Astrocyte (in vitro differentiated cells and primary cell): ENCODE measurements around the gene CD59. TPM values are rescaled to one million over a fixed set of nuclear protein-coding genes. Genes with fewer than 3 reads are reported as not detected.

Source experiments
- DNase-seq: peaks from one replicate; pipeline ENCODE4 v3.0.0-alpha.2; 2010; ENCODE audit warnings: low read depth
- FAIRE-seq: peaks from 2 replicates; lab custom pipeline; 2011; peaks lifted over from hg19 to GRCh38; lab: Jason Lieb, UNC
- H2AFZ ChIP-seq: 2 replicates; pipeline ENCODE4 v1.6.0; 2012; ENCODE audit warnings: low read depth, low read length, inconsistent platforms
- H3K27ac ChIP-seq: 2 replicates; pipeline ENCODE4 v1.5.1; 2011; ENCODE audit warnings: low read depth, low read length, inconsistent platforms
- H3K27me3 ChIP-seq: 2 replicates; pipeline ENCODE4 v1.6.0; 2011; ENCODE audit warnings: low read length, inconsistent platforms; ENCODE audit not compliant: insufficient read depth
- H3K36me3 ChIP-seq: 2 replicates; pipeline ENCODE4 v1.5.1; 2011; ENCODE audit warnings: low read length, inconsistent platforms; ENCODE audit not compliant: insufficient read depth
- H3K4me1 ChIP-seq: 2 replicates; pipeline ENCODE4 v1.5.1; 2011; ENCODE audit warnings: low read length, inconsistent platforms; ENCODE audit not compliant: insufficient read depth
- H3K4me2 ChIP-seq: 2 replicates; pipeline ENCODE4 v1.6.0; 2012; ENCODE audit warnings: low read length, inconsistent platforms
- H3K4me3 ChIP-seq: 2 replicates; pipeline ENCODE4 v1.5.1; 2011; ENCODE audit warnings: low read depth, mild to moderate bottlenecking, low read length, inconsistent platforms; ENCODE audit not compliant: insufficient read depth
- H3K79me2 ChIP-seq: 2 replicates; pipeline ENCODE4 v1.6.0; 2012; ENCODE audit warnings: mild to moderate bottlenecking, low read length, inconsistent platforms; ENCODE audit not compliant: insufficient read depth
- H3K9ac ChIP-seq: 2 replicates; pipeline ENCODE4 v1.6.0; 2012; ENCODE audit warnings: mild to moderate bottlenecking, low read length, inconsistent platforms
- H3K9me3 ChIP-seq: 2 replicates; pipeline ENCODE4 v1.5.1; 2012; ENCODE audit warnings: low read depth, mild to moderate bottlenecking, low read length, inconsistent platforms; ENCODE audit not compliant: insufficient read depth
- H4K20me1 ChIP-seq: 2 replicates; pipeline ENCODE4 v1.6.0; 2012; ENCODE audit warnings: low read length, inconsistent platforms; ENCODE audit not compliant: insufficient read depth
- H3K27ac Mint-ChIP-seq: one replicate; pipeline ENCODE4 v1.8.0; 2021; ENCODE audit warnings: mild to moderate bottlenecking, mixed read lengths; ENCODE audit not compliant: unreplicated experiment
- H3K27me3 Mint-ChIP-seq: one replicate; pipeline ENCODE4 v1.8.0; 2021; ENCODE audit warnings: low read depth, mixed read lengths; ENCODE audit not compliant: unreplicated experiment
- H3K36me3 Mint-ChIP-seq: one replicate; pipeline ENCODE4 v1.8.0; 2021; ENCODE audit warnings: low read depth, mixed read lengths; ENCODE audit not compliant: unreplicated experiment
- H3K4me1 Mint-ChIP-seq: one replicate; pipeline ENCODE4 v1.8.0; 2021; ENCODE audit warnings: low read depth, mixed read lengths; ENCODE audit not compliant: unreplicated experiment
- H3K4me3 Mint-ChIP-seq: one replicate; pipeline ENCODE4 v1.8.0; 2021; ENCODE audit warnings: mild to moderate bottlenecking, moderate library complexity, mixed read lengths; ENCODE audit not compliant: unreplicated experiment
- H3K9me3 Mint-ChIP-seq: one replicate; pipeline ENCODE4 v1.8.0; 2021; ENCODE audit warnings: mild to moderate bottlenecking, mixed read lengths; ENCODE audit not compliant: unreplicated experiment
- EZH2 ChIP-seq: IDR thresholded peaks from 2 replicates; pipeline ENCODE4 v1.6.1; 2012; ENCODE audit warnings: mild to moderate bottlenecking, low read length, inconsistent platforms; ENCODE audit not compliant: insufficient read depth
- total RNA-seq: library from RNA; stranded (reverse); gene quantifications from 2 replicates; pipeline ENCODE4 v1.2.1, GENCODE V29; 2021
- TF ChIP-seq, protein P1 (sequence below): IDR thresholded peaks from 2 replicates; pipeline ENCODE4 v1.5.1; 2011; ENCODE audit warnings: low read depth, mild to moderate bottlenecking, inconsistent platforms, low read length, moderate library complexity; ENCODE audit not compliant: insufficient read depth

CD59 gene
- total RNA-seq, 1 donor from 2014 or later = 587 TPM

DNA sequence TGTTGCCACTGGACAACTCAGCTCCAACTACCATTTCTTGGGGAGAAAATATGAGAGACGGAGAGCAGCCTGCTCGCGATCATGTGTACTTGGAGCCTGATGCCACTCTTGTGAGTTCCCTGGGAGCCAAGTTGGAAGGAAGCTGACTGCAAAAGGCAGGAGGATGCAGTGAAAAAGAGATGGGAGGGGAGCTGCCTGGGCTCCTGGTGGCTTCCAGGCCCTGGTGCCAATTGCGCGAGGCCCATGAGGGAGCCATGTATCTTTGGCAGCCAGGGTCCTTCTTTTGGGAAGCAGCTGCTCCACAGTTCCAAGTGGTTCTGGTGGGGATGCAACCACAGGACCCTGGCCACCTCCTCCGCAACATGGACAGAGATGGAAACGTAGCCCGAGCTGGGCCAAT is 46.7 kb downstream of the CD59 start:
- Mint-ChIP-seq H3K27ac (peak overlapping the region; percentile 99), H3K27me3 (no peaks in the 10 kb centered on the region), H3K4me3 (no peak overlapping the region), H3K9me3 (no peaks in the 10 kb centered on the region), H3K4me1 (peaks cover 45% of the 10 kb centered on the region), H3K36me3 (peaks cover 1% of the 10 kb centered on the region)
- H3K4me3 ChIP-seq = no peak overlapping the region
- peak overlapping the region; percentile 71 for H3K9ac ChIP-seq
- H3K36me3 ChIP-seq = no peaks in the 10 kb centered on the region
- H3K4me2 ChIP-seq = peak overlapping the region; percentile 41
- H3K79me2 ChIP-seq = no peaks in the 10 kb centered on the region
- TF ChIP-seq, protein P1, sequence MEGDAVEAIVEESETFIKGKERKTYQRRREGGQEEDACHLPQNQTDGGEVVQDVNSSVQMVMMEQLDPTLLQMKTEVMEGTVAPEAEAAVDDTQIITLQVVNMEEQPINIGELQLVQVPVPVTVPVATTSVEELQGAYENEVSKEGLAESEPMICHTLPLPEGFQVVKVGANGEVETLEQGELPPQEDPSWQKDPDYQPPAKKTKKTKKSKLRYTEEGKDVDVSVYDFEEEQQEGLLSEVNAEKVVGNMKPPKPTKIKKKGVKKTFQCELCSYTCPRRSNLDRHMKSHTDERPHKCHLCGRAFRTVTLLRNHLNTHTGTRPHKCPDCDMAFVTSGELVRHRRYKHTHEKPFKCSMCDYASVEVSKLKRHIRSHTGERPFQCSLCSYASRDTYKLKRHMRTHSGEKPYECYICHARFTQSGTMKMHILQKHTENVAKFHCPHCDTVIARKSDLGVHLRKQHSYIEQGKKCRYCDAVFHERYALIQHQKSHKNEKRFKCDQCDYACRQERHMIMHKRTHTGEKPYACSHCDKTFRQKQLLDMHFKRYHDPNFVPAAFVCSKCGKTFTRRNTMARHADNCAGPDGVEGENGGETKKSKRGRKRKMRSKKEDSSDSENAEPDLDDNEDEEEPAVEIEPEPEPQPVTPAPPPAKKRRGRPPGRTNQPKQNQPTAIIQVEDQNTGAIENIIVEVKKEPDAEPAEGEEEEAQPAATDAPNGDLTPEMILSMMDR = no peak
- TF ChIP-seq EZH2 = no peak
- H3K9me3 ChIP-seq = no peaks in the 10 kb centered on the region
- H3K27me3 ChIP-seq = no peaks in the 10 kb centered on the region
- FAIRE-seq = no peak
- H3K27ac ChIP-seq = peak overlapping the region; percentile 100
- no peak for DNase-seq
- peaks cover 51% of the 10 kb centered on the region for H3K4me1 ChIP-seq
- H2AFZ ChIP-seq = no peak overlapping the region
- no peaks in the 10 kb centered on the region for H4K20me1 ChIP-seq

DNA sequence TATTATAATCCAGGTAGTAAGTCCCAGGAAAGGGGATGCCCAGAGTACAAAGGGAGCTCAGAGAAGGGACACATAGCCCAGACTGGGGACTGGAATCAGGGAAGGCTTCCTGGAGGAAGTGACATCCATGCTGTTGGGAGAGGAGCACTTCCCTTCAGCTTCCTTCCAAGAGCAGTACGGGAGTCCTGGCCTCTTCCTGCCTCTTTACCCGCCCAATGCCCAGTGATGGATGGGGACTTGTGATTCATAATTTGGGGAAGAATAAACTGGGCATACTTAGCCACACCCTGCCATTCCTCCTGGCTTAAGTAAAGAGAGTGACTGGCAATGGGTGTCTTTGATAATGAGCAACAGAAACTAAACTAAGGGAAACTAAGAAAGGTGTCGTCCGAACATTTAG is 47.1 kb downstream of the CD59 start:
- DNase-seq = no peak
- Mint-ChIP-seq H3K27me3 (no peaks in the 10 kb centered on the region), H3K36me3 (peaks cover 1% of the 10 kb centered on the region), H3K27ac (peak overlapping the region; percentile 99), H3K9me3 (no peaks in the 10 kb centered on the region), H3K4me1 (peaks cover 48% of the 10 kb centered on the region), H3K4me3 (no peak overlapping the region)
- H3K79me2 ChIP-seq = no peaks in the 10 kb centered on the region
- TF ChIP-seq, protein P1 = no peak
- TF ChIP-seq EZH2 = no peak
- no peaks in the 10 kb centered on the region for H3K27me3 ChIP-seq
- H3K27ac ChIP-seq = peak overlapping the region; percentile 100
- peak overlapping the region; percentile 41 for H3K4me2 ChIP-seq
- H3K36me3 ChIP-seq = no peaks in the 10 kb centered on the region
- H3K4me3 ChIP-seq = no peak overlapping the region
- H4K20me1 ChIP-seq = no peaks in the 10 kb centered on the region
- no peak overlapping the region for H2AFZ ChIP-seq
- no peak for FAIRE-seq
- peak overlapping the region; percentile 71 for H3K9ac ChIP-seq
- peaks cover 47% of the 10 kb centered on the region for H3K4me1 ChIP-seq
- H3K9me3 ChIP-seq = no peaks in the 10 kb centered on the region

DNA sequence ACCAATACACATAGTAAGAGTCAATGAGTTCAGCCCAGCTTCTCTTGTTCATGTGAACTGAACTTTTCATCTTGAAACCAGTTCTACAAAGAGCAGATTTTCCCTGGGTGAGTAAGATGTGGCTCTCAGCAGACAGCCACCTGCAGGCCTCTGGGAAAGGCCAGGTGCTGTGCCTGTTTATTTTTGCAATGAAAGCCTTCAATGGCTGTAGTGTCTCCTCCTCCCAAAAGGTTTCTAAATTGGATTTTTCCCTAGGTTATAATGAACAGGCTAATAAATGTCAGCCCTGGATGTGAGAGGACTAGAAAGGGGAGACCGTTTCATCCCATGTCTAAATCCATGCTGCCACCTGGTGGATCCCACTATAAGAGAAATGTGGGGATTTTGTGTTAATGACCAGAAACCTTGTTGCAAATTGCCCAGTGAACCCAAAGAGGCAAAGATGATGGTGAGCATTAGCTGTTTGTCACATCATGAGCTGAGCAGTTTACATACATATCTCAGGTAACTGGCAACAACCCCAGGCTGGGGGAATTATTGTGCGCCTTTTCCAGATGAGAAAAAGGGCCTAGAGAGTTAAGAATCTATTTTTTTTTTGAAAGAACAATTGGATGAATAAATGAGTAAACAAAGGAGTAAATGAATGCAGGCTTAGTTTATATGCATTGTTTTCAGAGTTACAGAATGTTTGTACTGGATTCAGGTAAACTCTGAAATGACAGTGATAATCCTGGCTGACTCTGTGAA is 48.3 kb downstream of the CD59 start:
- peak; percentile 48 for DNase-seq
- H3K4me1 ChIP-seq = peaks cover 40% of the 10 kb centered on the region
- Mint-ChIP-seq H3K27ac (peak overlapping the region; percentile 67), H3K36me3 (peaks cover 1% of the 10 kb centered on the region), H3K27me3 (no peaks in the 10 kb centered on the region), H3K4me3 (no peak overlapping the region), H3K9me3 (no peaks in the 10 kb centered on the region), H3K4me1 (peaks cover 40% of the 10 kb centered on the region)
- no peaks in the 10 kb centered on the region for H3K9me3 ChIP-seq
- no peaks in the 10 kb centered on the region for H3K79me2 ChIP-seq
- H3K27me3 ChIP-seq = no peaks in the 10 kb centered on the region
- no peaks in the 10 kb centered on the region for H4K20me1 ChIP-seq
- no peak overlapping the region for H3K4me3 ChIP-seq
- H3K4me2 ChIP-seq = no peak overlapping the region
- TF ChIP-seq EZH2 = no peak
- TF ChIP-seq, protein P1 = peak; percentile 87
- no peak overlapping the region for H2AFZ ChIP-seq
- no peak overlapping the region for H3K27ac ChIP-seq
- H3K36me3 ChIP-seq = no peaks in the 10 kb centered on the region
- FAIRE-seq = peak; percentile 75
- peak overlapping the region; percentile 2 for H3K9ac ChIP-seq
